CD8-positive, alpha-beta memory T cell (primary cell): ENCODE measurements around the gene TNIP2. TPM values are rescaled to one million over a fixed set of nuclear protein-coding genes. Genes with fewer than 3 reads are reported as not detected.

Experiments
- CTCF ChIA-PET: fragments of 350-600 bp; sonication (Branson Sonifier 250); formaldehyde crosslinking; loops from one replicate; lab custom pipeline; 2021; ENCODE audit warnings: antibody characterized with exemption; lab: Charles Lee
- POLR2A ChIA-PET: fragments of 350-600 bp; sonication (Branson Sonifier 250); formaldehyde crosslinking; loops from one replicate; lab custom pipeline; 2021; ENCODE audit warnings: antibody characterized with exemption; lab: Charles Lee
- DNase-seq, 5 donors: peaks; one replicate each; pipeline versions ENCODE4 v3.0.0 to v3.0.0-alpha.2; 2020 to 2022; ENCODE audit warnings: mixed read lengths in 1 of 5
- H3K27ac ChIP-seq: one replicate; pipeline ENCODE4 v1.7.0; 2013; ENCODE audit warnings: low read depth, mild to moderate bottlenecking, low read length, moderate library complexity
- H3K27me3 ChIP-seq: 2 replicates; pipeline ENCODE4 v1.7.0; 2013; ENCODE audit warnings: low read length, mild to moderate bottlenecking; ENCODE audit not compliant: insufficient read depth, poor library complexity, severe bottlenecking
- H3K36me3 ChIP-seq: 2 replicates; pipeline ENCODE4 v1.7.0; 2013; ENCODE audit warnings: mild to moderate bottlenecking, low read length, moderate library complexity; ENCODE audit not compliant: insufficient read depth
- H3K4me1 ChIP-seq: 2 replicates; pipeline ENCODE4 v1.7.0; 2013; ENCODE audit warnings: mild to moderate bottlenecking, low read length, moderate library complexity; ENCODE audit not compliant: insufficient read depth
- H3K4me3 ChIP-seq: 2 replicates; pipeline ENCODE4 v1.7.0; 2013; ENCODE audit warnings: mild to moderate bottlenecking, low read length
- H3K9me3 ChIP-seq: 2 replicates; pipeline ENCODE4 v1.7.0; 2013; ENCODE audit warnings: mild to moderate bottlenecking, low read length
- H3K27ac Mint-ChIP-seq, 8 donors: one replicate each; pipeline ENCODE4 v1.8.0; 2020 to 2021; ENCODE audit warnings: mixed read lengths in 8 of 8, mild to moderate bottlenecking in 6 of 8, inconsistent platforms in 3 of 8, moderate library complexity in 3 of 8
- H3K27me3 Mint-ChIP-seq, 2 donors: one replicate each; pipeline ENCODE4 v1.8.0; 2020 to 2021; ENCODE audit warnings: mixed read lengths in 2 of 2, mild to moderate bottlenecking in 1 of 2, moderate library complexity in 1 of 2
- H3K36me3 Mint-ChIP-seq, 3 donors: one replicate each; pipeline ENCODE4 v1.8.0; 2020 to 2021; ENCODE audit warnings: mixed read lengths in 3 of 3, inconsistent platforms in 1 of 3, mild to moderate bottlenecking in 1 of 3
- H3K4me1 Mint-ChIP-seq, 3 donors: one replicate each; pipeline ENCODE4 v1.8.0; 2020 to 2021; ENCODE audit warnings: mixed read lengths in 3 of 3, inconsistent platforms in 1 of 3, mild to moderate bottlenecking in 1 of 3
- H3K4me3 Mint-ChIP-seq, 7 donors: one replicate each; pipeline ENCODE4 v1.8.0; 2020 to 2021; ENCODE audit warnings: mixed read lengths in 7 of 7, mild to moderate bottlenecking in 6 of 7, moderate library complexity in 4 of 7, inconsistent platforms in 2 of 7
- H3K9me3 Mint-ChIP-seq, 5 donors: one replicate each; pipeline ENCODE4 v1.8.0; 2020 to 2022; ENCODE audit warnings: mixed read lengths in 5 of 5, mild to moderate bottlenecking in 3 of 5, moderate library complexity in 2 of 5, inconsistent platforms in 1 of 5
- polyA plus RNA-seq: library from polyadenylated mRNA; unstranded; fragments of 300-500 nt; fragmentation: Illumina TruSeq; gene quantifications from one replicate; pipeline ENCODE4 v1.2.3, GENCODE V29; 2021
- total RNA-seq, 2 experiments: library from RNA; stranded (reverse); gene quantifications; one replicate each; pipeline ENCODE4 v1.2.3, GENCODE V29; 2021

TNIP2 gene
- total and polyA plus RNA-seq, 3 experiments from 2014 or later: 57.4 to 92.3 (median 87.7) TPM

- Mint-ChIP-seq H3K27ac (peak overlapping the region in 1 of 8 donors; percentile 50), H3K4me1 (peaks cover 12 to 22% (median 15%) of the 10 kb centered on the region in 3 donors), H3K36me3 (peaks cover 0 to 47% (median 4%) of the 10 kb centered on the region in 3 donors), H3K4me3 (no peak overlapping the region), H3K9me3 (no peaks in the 10 kb centered on the region), H3K27me3 (no peaks in the 10 kb centered on the region)
- no peak overlapping the region for H3K4me3 ChIP-seq
- H3K27me3 ChIP-seq: no peaks in the 10 kb centered on the region
- H3K27ac ChIP-seq: no peak overlapping the region
- POLR2A ChIA-PET: no interaction called here
- peaks cover 6% of the 10 kb centered on the region for H3K36me3 ChIP-seq
- CTCF ChIA-PET: no interaction called here
- no peaks in the 10 kb centered on the region for H3K9me3 ChIP-seq
- DNase-seq: no peak
- H3K4me1 ChIP-seq: peaks cover 7% of the 10 kb centered on the region
Observed at GRCh38 chr4:2725380-2725779, 30.8 kb downstream of the TNIP2 start.

- DNase-seq: no peak
- peaks cover 0 to 48% (median 4%) of the 10 kb centered on the region in 3 donors for H3K36me3 Mint-ChIP-seq
- H3K4me3 Mint-ChIP-seq: no peak overlapping the region
- peaks cover 7% of the 10 kb centered on the region for H3K4me1 ChIP-seq
- ChIA-PET POLR2A (no interaction called here), CTCF (no interaction called here)
- peak overlapping the region in 5 of 8 donors; percentile 12 to 80 (median 28) for H3K27ac Mint-ChIP-seq
- H3K27me3 ChIP-seq: no peaks in the 10 kb centered on the region
- H3K4me1 Mint-ChIP-seq: peaks cover 12 to 22% (median 15%) of the 10 kb centered on the region in 3 donors
- H3K4me3 ChIP-seq: no peak overlapping the region
- H3K27ac ChIP-seq: no peak overlapping the region
- H3K9me3 Mint-ChIP-seq: no peaks in the 10 kb centered on the region
- no peaks in the 10 kb centered on the region for H3K9me3 ChIP-seq
- no peaks in the 10 kb centered on the region for H3K27me3 Mint-ChIP-seq
- H3K36me3 ChIP-seq: peaks cover 6% of the 10 kb centered on the region
Observed at GRCh38 chr4:2723751-2724150, 32.4 kb downstream of the TNIP2 start.

GRCh38 chr4:2722033-2722432 lies 34.1 kb downstream of the TNIP2 start:
- Histone ChIP-seq H3K4me1 (peaks cover 7% of the 10 kb centered on the region), H3K27me3 (no peaks in the 10 kb centered on the region), H3K27ac (no peak overlapping the region), H3K36me3 (peaks cover 14% of the 10 kb centered on the region), H3K4me3 (no peak overlapping the region), H3K9me3 (no peaks in the 10 kb centered on the region)
- Mint-ChIP-seq H3K4me1 (peaks cover 14 to 22% (median 15%) of the 10 kb centered on the region in 3 donors), H3K27me3 (no peaks in the 10 kb centered on the region), H3K36me3 (peaks cover 0 to 53% (median 7%) of the 10 kb centered on the region in 3 donors), H3K27ac (peak overlapping the region in 1 of 8 donors; percentile 44), H3K4me3 (no peak overlapping the region), H3K9me3 (no peaks in the 10 kb centered on the region)
- ChIA-PET POLR2A (no interaction called here), CTCF (no interaction called here)
- DNase-seq: no peak

GRCh38 chr4:2721586-2721985 lies 34.5 kb downstream of the TNIP2 start:
- H3K9me3 ChIP-seq: no peaks in the 10 kb centered on the region
- H3K27me3 ChIP-seq: no peaks in the 10 kb centered on the region
- Mint-ChIP-seq H3K9me3 (no peaks in the 10 kb centered on the region), H3K4me1 (peaks cover 14 to 22% (median 15%) of the 10 kb centered on the region in 3 donors), H3K36me3 (peaks cover 0 to 57% (median 7%) of the 10 kb centered on the region in 3 donors), H3K27me3 (no peaks in the 10 kb centered on the region), H3K27ac (no peak overlapping the region), H3K4me3 (no peak overlapping the region)
- ChIA-PET POLR2A (no interaction called here), CTCF (no interaction called here)
- no peak for DNase-seq
- H3K36me3 ChIP-seq: peaks cover 14% of the 10 kb centered on the region
- no peak overlapping the region for H3K27ac ChIP-seq
- peaks cover 7% of the 10 kb centered on the region for H3K4me1 ChIP-seq
- no peak overlapping the region for H3K4me3 ChIP-seq

- Histone ChIP-seq H3K27ac (no peak overlapping the region), H3K36me3 (peaks cover 14% of the 10 kb centered on the region), H3K4me1 (peaks cover 14% of the 10 kb centered on the region), H3K27me3 (no peaks in the 10 kb centered on the region), H3K4me3 (no peak overlapping the region), H3K9me3 (no peaks in the 10 kb centered on the region)
- Mint-ChIP-seq H3K27ac (peak overlapping the region in 1 of 8 donors; percentile 33), H3K9me3 (no peaks in the 10 kb centered on the region), H3K4me1 (peaks cover 24 to 28% (median 24%) of the 10 kb centered on the region in 3 donors), H3K27me3 (no peaks in the 10 kb centered on the region), H3K36me3 (peaks cover 0 to 61% (median 12%) of the 10 kb centered on the region in 3 donors), H3K4me3 (no peak overlapping the region)
- CTCF ChIA-PET: no interaction called here
- POLR2A ChIA-PET: no interaction called here
- no peak for DNase-seq
Observed at GRCh38 chr4:2716236-2716635, 39.9 kb downstream of the TNIP2 start.

GRCh38 chr4:2715426-2715825 lies 40.7 kb downstream of the TNIP2 start:
- Histone ChIP-seq H3K9me3 (no peaks in the 10 kb centered on the region), H3K4me1 (peaks cover 14% of the 10 kb centered on the region), H3K36me3 (peaks cover 14% of the 10 kb centered on the region), H3K27ac (no peak overlapping the region), H3K27me3 (no peaks in the 10 kb centered on the region), H3K4me3 (no peak overlapping the region)
- Mint-ChIP-seq H3K9me3 (no peaks in the 10 kb centered on the region), H3K36me3 (peaks cover 0 to 58% (median 11%) of the 10 kb centered on the region in 3 donors), H3K4me1 (peaks cover 24 to 28% (median 24%) of the 10 kb centered on the region in 3 donors), H3K27ac (peak overlapping the region in 7 of 8 donors; percentile 3 to 76 (median 55)), H3K4me3 (no peak overlapping the region), H3K27me3 (no peaks in the 10 kb centered on the region)
- POLR2A ChIA-PET: no interaction called here
- DNase-seq: no peak
- CTCF ChIA-PET: no interaction called here

GRCh38 chr4:2714918-2715317 lies 41.2 kb downstream of the TNIP2 start:
- Mint-ChIP-seq H3K36me3 (peaks cover 0 to 53% (median 11%) of the 10 kb centered on the region in 3 donors), H3K4me1 (peaks cover 24 to 28% (median 24%) of the 10 kb centered on the region in 3 donors), H3K9me3 (no peaks in the 10 kb centered on the region), H3K4me3 (no peak overlapping the region), H3K27ac (peak overlapping the region in 4 of 8 donors; percentile 5 to 90 (median 78)), H3K27me3 (no peaks in the 10 kb centered on the region)
- DNase-seq: no peak
- Histone ChIP-seq H3K4me1 (peaks cover 14% of the 10 kb centered on the region), H3K9me3 (no peaks in the 10 kb centered on the region), H3K27me3 (no peaks in the 10 kb centered on the region), H3K27ac (no peak overlapping the region), H3K36me3 (peaks cover 14% of the 10 kb centered on the region), H3K4me3 (no peak overlapping the region)
- POLR2A ChIA-PET: no interaction called here
- CTCF ChIA-PET: no interaction called here

GRCh38 chr4:2714061-2714770 lies 41.9 kb downstream of the TNIP2 start:
- peak overlapping the region in 6 of 7 donors; percentile 2 to 41 (median 16) for H3K4me3 Mint-ChIP-seq
- ChIA-PET POLR2A (interaction anchor here (0.5 kb wide), 1 partner anchor 62 kb away, joined by 3 read pairs; no protein-coding TSS in a partner anchor), CTCF (no interaction called here)

More at GRCh38 chr4:2714061-2714770, 41.9 kb downstream of the TNIP2 start:
- Mint-ChIP-seq H3K36me3 (peaks cover 0 to 51% (median 11%) of the 10 kb centered on the region in 3 donors), H3K27ac (peak overlapping the region; percentile 17 to 91 (median 82)), H3K9me3 (no peaks in the 10 kb centered on the region), H3K27me3 (no peaks in the 10 kb centered on the region), H3K4me1 (peaks cover 24 to 28% (median 24%) of the 10 kb centered on the region in 3 donors)
- no peaks in the 10 kb centered on the region for H3K27me3 ChIP-seq
- DNase-seq: peak in 2 of 5 donors; percentile 24 to 50
- peaks cover 14% of the 10 kb centered on the region for H3K4me1 ChIP-seq
- peaks cover 14% of the 10 kb centered on the region for H3K36me3 ChIP-seq
- no peak overlapping the region for H3K4me3 ChIP-seq
- H3K9me3 ChIP-seq: no peaks in the 10 kb centered on the region
- H3K27ac ChIP-seq: no peak overlapping the region
